ENCODE measurements around the gene RAPGEF5.

DNA sequence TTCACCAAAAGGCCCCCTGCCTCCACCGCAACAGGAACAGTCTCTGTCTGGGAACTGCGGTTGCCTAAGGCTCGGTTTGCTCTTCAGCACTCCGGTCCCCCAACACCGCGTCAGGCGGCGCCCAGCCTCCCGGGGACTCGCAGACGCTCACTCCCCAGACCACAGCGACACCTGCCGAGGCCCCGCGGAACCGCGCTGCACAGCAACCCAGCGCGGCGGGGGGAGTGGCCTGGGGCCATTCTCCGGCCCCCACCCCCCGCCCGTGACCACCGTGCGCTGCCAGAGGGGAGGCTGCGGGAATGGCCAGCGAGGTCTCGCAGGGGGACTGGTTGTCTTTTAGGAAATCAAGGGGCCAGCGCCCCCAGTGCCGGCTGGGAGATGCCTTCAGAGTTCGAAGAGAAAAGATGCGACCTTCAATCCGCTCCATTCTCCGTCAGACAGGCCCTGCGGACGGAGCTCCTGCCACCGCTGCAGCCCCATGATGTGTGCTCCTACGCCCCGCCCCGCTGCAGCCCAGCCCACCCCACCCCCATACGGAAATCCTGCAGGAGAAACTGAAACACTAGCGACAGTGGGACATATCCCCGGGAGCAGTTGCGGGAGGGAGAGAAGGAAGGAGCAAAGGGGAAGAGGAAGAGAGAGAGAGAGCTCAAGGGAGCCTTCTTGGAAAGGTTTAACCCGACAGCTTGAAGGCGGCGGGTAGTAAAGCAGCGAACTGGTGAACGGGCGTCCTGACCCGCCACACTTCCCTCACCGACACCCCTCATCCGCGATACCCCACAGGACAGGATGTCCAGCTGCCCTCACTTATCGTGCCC, 273.9 kb downstream of the RAPGEF5 start:
- TF ChIP-seq, protein P1, sequence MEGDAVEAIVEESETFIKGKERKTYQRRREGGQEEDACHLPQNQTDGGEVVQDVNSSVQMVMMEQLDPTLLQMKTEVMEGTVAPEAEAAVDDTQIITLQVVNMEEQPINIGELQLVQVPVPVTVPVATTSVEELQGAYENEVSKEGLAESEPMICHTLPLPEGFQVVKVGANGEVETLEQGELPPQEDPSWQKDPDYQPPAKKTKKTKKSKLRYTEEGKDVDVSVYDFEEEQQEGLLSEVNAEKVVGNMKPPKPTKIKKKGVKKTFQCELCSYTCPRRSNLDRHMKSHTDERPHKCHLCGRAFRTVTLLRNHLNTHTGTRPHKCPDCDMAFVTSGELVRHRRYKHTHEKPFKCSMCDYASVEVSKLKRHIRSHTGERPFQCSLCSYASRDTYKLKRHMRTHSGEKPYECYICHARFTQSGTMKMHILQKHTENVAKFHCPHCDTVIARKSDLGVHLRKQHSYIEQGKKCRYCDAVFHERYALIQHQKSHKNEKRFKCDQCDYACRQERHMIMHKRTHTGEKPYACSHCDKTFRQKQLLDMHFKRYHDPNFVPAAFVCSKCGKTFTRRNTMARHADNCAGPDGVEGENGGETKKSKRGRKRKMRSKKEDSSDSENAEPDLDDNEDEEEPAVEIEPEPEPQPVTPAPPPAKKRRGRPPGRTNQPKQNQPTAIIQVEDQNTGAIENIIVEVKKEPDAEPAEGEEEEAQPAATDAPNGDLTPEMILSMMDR (IDR thresholded peaks at IDR 0.05 in 2 of 3, conservative IDR thresholded peaks at IDR 0.05 in 1 of 3; ENCODE audit: borderline replicate concordance in 1 of 3, insufficient read depth in 1 of 3, low read depth in 2 of 3, low read length in 2 of 3): peak; percentile 81 to 98 (median 88)
- TF ChIP-seq POLR2AphosphoS5 (IDR thresholded peaks at IDR 0.05; ENCODE audit: low read depth, low read length): peak; percentile 75
